GM12875 (cell line): ENCODE results near the gene SOBP.

Experiments
- H3K4me3 ChIP-seq: one replicate; pipeline ENCODE4 v1.5.1; 2011; ENCODE audit warnings: low read depth, low read length, control low read depth
- CTCF ChIP-seq: IDR thresholded peaks from 2 replicates; pipeline ENCODE4 v1.5.1; 2011; ENCODE audit warnings: low read depth, mild to moderate bottlenecking, control low read depth, inconsistent platforms, low read length, moderate library complexity, borderline replicate concordance; ENCODE audit not compliant: insufficient read depth

The SOBP gene

DNA sequence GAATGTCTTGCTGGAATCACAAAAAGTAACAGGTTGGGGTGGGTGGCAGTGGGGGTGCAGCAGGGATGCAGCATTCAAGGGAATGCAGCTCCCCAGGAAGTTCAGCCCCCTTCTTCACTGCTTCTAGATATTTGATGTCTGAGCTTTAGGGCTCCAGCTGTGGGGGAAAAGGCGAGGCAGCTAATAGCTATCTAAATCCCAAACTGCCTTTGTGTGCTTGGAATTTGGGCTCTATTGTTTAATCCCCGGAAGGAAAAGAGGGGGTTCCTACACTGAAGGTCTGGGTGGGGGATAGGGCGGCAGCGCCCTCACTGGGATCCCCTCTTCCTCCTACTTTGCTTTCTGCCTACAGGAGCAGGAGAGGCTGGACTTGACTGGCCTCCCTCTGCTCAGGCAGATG, 116.5 kb downstream of the SOBP start:
- H3K4me3 ChIP-seq, result no peak overlapping the region
- TF ChIP-seq CTCF, result no peak

- no peak overlapping the region for H3K4me3 ChIP-seq
- TF ChIP-seq CTCF, result no peak
These were observed 117.2 kb downstream of the SOBP start for GRCh38 chr6:107607116-107607515.

DNA sequence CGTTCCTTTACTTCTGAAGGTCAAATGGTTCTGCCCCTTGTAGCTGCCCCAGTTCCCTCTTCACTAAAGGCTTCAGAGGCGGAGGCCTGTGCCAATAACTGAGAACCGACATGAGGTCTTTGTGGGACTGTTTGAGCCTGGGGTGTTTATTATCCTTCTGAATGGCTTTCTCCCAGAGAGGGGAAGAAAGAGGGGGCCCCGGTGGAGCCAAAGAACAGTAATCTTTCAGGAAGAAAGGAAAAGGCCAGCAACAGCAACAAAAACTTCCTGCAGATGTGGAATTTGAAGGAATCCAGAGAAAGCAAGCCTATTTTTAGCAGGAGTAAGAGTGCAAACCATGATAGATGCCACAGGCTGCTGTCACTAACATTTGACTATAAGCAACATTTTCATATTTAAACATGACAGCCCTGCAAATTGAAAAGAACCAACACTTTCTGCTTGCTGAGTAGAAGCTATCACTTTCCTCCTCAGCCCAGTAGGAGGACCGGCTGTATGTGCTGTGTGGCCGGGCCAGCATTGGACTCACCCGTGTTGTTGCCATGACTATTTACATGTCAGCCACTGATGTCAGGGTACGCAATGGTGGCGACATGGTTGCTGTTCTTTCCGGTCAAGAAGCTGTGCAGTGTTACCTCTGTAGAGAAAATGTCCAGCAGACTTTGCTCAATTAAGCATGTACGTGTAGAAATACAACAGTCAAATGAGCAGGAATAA, 121.3 kb downstream of the SOBP start:
- H3K4me3 ChIP-seq, result no peak overlapping the region
- TF ChIP-seq CTCF, result no peak

- no peak overlapping the region for H3K4me3 ChIP-seq
- no peak for TF ChIP-seq CTCF
These were observed 123.0 kb downstream of the SOBP start for GRCh38 chr6:107612762-107613415.

GRCh38 chr6:107613651-107614379, 123.9 kb downstream of the SOBP start:
- TF ChIP-seq CTCF, result no peak
- no peak overlapping the region for H3K4me3 ChIP-seq

DNA sequence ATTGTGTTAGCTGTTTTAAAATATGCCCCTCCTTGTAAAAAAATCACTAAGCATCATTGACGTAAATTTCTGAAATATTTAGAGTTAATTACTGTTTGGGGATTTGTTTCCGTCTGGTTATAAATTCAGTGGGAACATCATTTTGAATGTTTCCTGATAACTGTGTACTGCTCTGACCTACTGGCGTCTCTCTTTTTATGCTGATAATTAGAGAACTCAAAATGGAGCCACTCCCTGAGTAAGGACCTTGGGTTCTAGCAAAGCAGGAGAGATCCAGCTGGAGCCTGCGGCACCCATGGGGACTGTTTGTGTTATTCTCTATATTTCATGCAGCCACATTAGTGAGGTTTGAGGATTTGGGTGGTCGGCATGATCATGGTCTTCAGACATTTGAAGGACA, 124.9 kb downstream of the SOBP start:
- no peak overlapping the region for H3K4me3 ChIP-seq
- no peak for TF ChIP-seq CTCF
